CD4-positive, alpha-beta T cell treated with Interleukin-15 for 4 hours (primary cell): Measurements from ENCODE around the gene MOB3C.
"Not testable (repeated sequence)": the region's sequence is repeated elsewhere in the genome, so short reads cannot be mapped to it uniquely, and the experiment has no call there.

Experiments used
- DNase-seq: peaks from one replicate; pipeline ENCODE4 v3.0.0-alpha.2; 2020; ENCODE audit warnings: low spot score

The MOB3C gene

GRCh38 chr1:46616277-46617107, at the start of gene MOB3C:
TSS of gene MOB3C (minus strand) at chr1:46616811. CDS start at chr1:46613321, 3,490 bp downstream.
- peak; percentile 61 for DNase-seq

- no peak for DNase-seq
Observed at GRCh38 chr1:46665983-46666382, 49.4 kb upstream of the MOB3C start.

GRCh38 chr1:46662919-46663318, 46.3 kb upstream of the MOB3C start:
- not testable (repeated sequence) for DNase-seq

GRCh38 chr1:46660116-46660515, 43.5 kb upstream of the MOB3C start:
- DNase-seq = not testable (repeated sequence)

- DNase-seq = no peak
Observed at GRCh38 chr1:46659307-46659870, 42.8 kb upstream of the MOB3C start.

- no peak for DNase-seq
Observed at GRCh38 chr1:46657775-46658174, 41.2 kb upstream of the MOB3C start.

- no peak for DNase-seq
Observed at GRCh38 chr1:46656643-46657042, 40.0 kb upstream of the MOB3C start.

- DNase-seq = no peak
Observed at GRCh38 chr1:46655848-46656247, 39.2 kb upstream of the MOB3C start.

- not testable (repeated sequence) for DNase-seq
Observed at GRCh38 chr1:46654698-46655097, 38.1 kb upstream of the MOB3C start.

GRCh38 chr1:46654012-46654411, 37.4 kb upstream of the MOB3C start:
- no peak for DNase-seq

GRCh38 chr1:46653405-46653958, 36.9 kb upstream of the MOB3C start:
- DNase-seq = no peak

GRCh38 chr1:46652321-46653100, 35.9 kb upstream of the MOB3C start:
- DNase-seq = no peak

GRCh38 chr1:46651152-46651551, 34.5 kb upstream of the MOB3C start:
- not testable (repeated sequence) for DNase-seq

- no peak for DNase-seq
Observed at GRCh38 chr1:46650491-46650890, 33.9 kb upstream of the MOB3C start.

GRCh38 chr1:46649764-46650163, 33.2 kb upstream of the MOB3C start:
- DNase-seq = no peak

- DNase-seq = no peak
Observed at GRCh38 chr1:46647611-46648010, 31.0 kb upstream of the MOB3C start.

- DNase-seq = no peak
Observed at GRCh38 chr1:46646844-46647243, 30.2 kb upstream of the MOB3C start.

GRCh38 chr1:46646331-46646730, 29.7 kb upstream of the MOB3C start:
- no peak for DNase-seq

GRCh38 chr1:46645815-46646214, 29.2 kb upstream of the MOB3C start:
- no peak for DNase-seq

GRCh38 chr1:46643368-46643775, 26.8 kb upstream of the MOB3C start:
- no peak for DNase-seq

- no peak for DNase-seq
Observed at GRCh38 chr1:46642115-46642680, 25.6 kb upstream of the MOB3C start.

- no peak for DNase-seq
Observed at GRCh38 chr1:46639547-46639946, 22.9 kb upstream of the MOB3C start.
